HG02678 (cell line): ENCODE data around the gene S100A9.
A peak's percentile ranks its signal among the peaks of the same experiment; 100 is the strongest.
"Not testable (repeated sequence)": the region's sequence is repeated elsewhere in the genome, so short reads cannot be mapped to it uniquely, and the experiment has no call there.

ENCODE experiments used
- ATAC-seq: cut with Tn5 transposase; IDR thresholded peaks from one replicate; pipeline ENCODE4 v1.9.1; 2021; ENCODE audit warnings: mild to moderate bottlenecking, moderate library complexity; ENCODE audit not compliant: unreplicated experiment

S100A9 gene

GRCh38 chr1:153343811-153344717, 13.6 kb upstream of the S100A9 start:
- no peak for ATAC-seq

- no peak for ATAC-seq
These were observed 13.0 kb upstream of the S100A9 start for GRCh38 chr1:153344718-153345025.

GRCh38 chr1:153345187-153346076, 12.2 kb upstream of the S100A9 start:
- ATAC-seq, result no peak

GRCh38 chr1:153346077-153346723, 11.5 kb upstream of the S100A9 start:
- ATAC-seq, result no peak

GRCh38 chr1:153347049-153347448, 10.6 kb upstream of the S100A9 start:
- not testable (repeated sequence) for ATAC-seq

GRCh38 chr1:153347856-153348255, 9.8 kb upstream of the S100A9 start:
- no peak for ATAC-seq

GRCh38 chr1:153348511-153349362, 8.9 kb upstream of the S100A9 start, which contains the start of gene PGLYRP4:
Gene PGLYRP4 (minus strand): TSS chr1:153348841. CDS start chr1:153347932, 909 bp downstream.
- no peak for ATAC-seq

GRCh38 chr1:153349363-153350320, 8.0 kb upstream of the S100A9 start:
- no peak for ATAC-seq

GRCh38 chr1:153350321-153350957, 7.2 kb upstream of the S100A9 start:
- ATAC-seq, result no peak

- peak; percentile 52 for ATAC-seq
These were observed 5.1 kb upstream of the S100A9 start for GRCh38 chr1:153352523-153352922.

- ATAC-seq, result no peak
These were observed 4.3 kb upstream of the S100A9 start for GRCh38 chr1:153353226-153353947.

GRCh38 chr1:153354515-153355193, 3.0 kb upstream of the S100A9 start:
- ATAC-seq, result no peak

- peak; percentile 47 for ATAC-seq
These were observed 2.1 kb upstream of the S100A9 start for GRCh38 chr1:153355445-153356071.

- ATAC-seq, result no peak
These were observed 1.1 kb upstream of the S100A9 start for GRCh38 chr1:153356392-153357075.

GRCh38 chr1:153357076-153357852, 390 bp upstream of the S100A9 start:
- no peak for ATAC-seq

GRCh38 chr1:153358691-153358975, 979 bp downstream of the S100A9 start:
- no peak for ATAC-seq
